SK-N-SH (cell line): ENCODE results near the gene ALDH3B1. TPM values are rescaled to one million over a fixed set of nuclear protein-coding genes. Genes with fewer than 3 reads are reported as not detected.

Experiments used
- CTCF ChIA-PET: fragments of 300-600, 350-600 bp; formaldehyde crosslinking; extraction: SDS; loops from one replicate; lab custom pipeline; 2021; lab: Yijun Ruan, JAX
- POLR2A ChIA-PET: fragments of 350-600 bp; sonication (Branson Sonifier 250); formaldehyde crosslinking; extraction: SDS; loops from one replicate; lab custom pipeline; 2020; ENCODE audit warnings: antibody characterized with exemption, inconsistent platforms; lab: Yijun Ruan, JAX
- DNase-seq: peaks from one replicate; pipeline ENCODE4 v3.0.0; 2012
- H2AFZ ChIP-seq: fragments of 200-600 bp; sonication (generic); 2 replicates; pipeline ENCODE4 v1.8.1; 2016; ENCODE audit warnings: antibody characterized with exemption, mild to moderate bottlenecking, low read depth
- H3F3A ChIP-seq: fragments of 200-600 bp; sonication (generic); replicated peaks from 2 replicates; pipeline ENCODE3; 2016; ENCODE audit warnings: antibody characterized with exemption, mild to moderate bottlenecking; ENCODE audit not compliant: insufficient read depth
- H3K27ac ChIP-seq, 2 experiments: fragments of 200-500 bp in 1 of 2; fragments of 200-600 bp in 1 of 2; sonication (Bioruptor generic) in 1 of 2; sonication (generic), shearing (Covaris generic) in 1 of 2; 2 replicates each; pipeline versions ENCODE4 v1.5.1 to v1.6.1; 2014 to 2016; ENCODE audit warnings: low read depth in 2 of 2, inconsistent platforms in 1 of 2, low read length in 1 of 2, mild to moderate bottlenecking in 1 of 2, mixed read lengths in 1 of 2
- H3K27me3 ChIP-seq: fragments of 200-600 bp; sonication (generic), shearing (Covaris generic); 2 replicates; pipeline ENCODE4 v1.6.1; 2016; ENCODE audit warnings: mixed run types; ENCODE audit not compliant: insufficient read depth
- H3K36me3 ChIP-seq, 2 experiments: fragments of 200-500 bp in 1 of 2; fragments of 200-600 bp in 1 of 2; sonication (Bioruptor generic) in 1 of 2; sonication (generic) in 1 of 2; replicated peaks in 1 of 2; 2 replicates each; pipeline versions ENCODE3 to v1.5.1; 2014 to 2016; ENCODE audit warnings: low read length in 1 of 2, mild to moderate bottlenecking in 1 of 2; ENCODE audit not compliant: insufficient read depth in 2 of 2, control insufficient read depth in 1 of 2
- H3K4me1 ChIP-seq, 2 experiments: fragments of 200-500 bp in 1 of 2; fragments of 200-600 bp in 1 of 2; sonication (Bioruptor generic) in 1 of 2; sonication (generic), shearing (Covaris generic) in 1 of 2; 2 replicates each; pipeline versions ENCODE4 v1.5.1 to v1.6.1; 2014 to 2016; ENCODE audit warnings: low read depth in 1 of 2, low read length in 1 of 2, mixed run types in 1 of 2; ENCODE audit not compliant: insufficient read depth in 2 of 2, control insufficient read depth in 1 of 2
- H3K4me2 ChIP-seq: fragments of 200-600 bp; sonication (generic), shearing (Covaris generic); 2 replicates; pipeline ENCODE4 v1.6.1; 2017; ENCODE audit warnings: mixed run types
- H3K4me3 ChIP-seq, 2 experiments: fragments of 200-500 bp in 1 of 2; fragments of 200-600 bp in 1 of 2; sonication (Bioruptor generic) in 1 of 2; sonication (generic), shearing (Covaris generic) in 1 of 2; 2 replicates each; pipeline versions ENCODE4 v1.5.1 to v1.8.1; 2014 to 2016; ENCODE audit warnings: low read depth in 2 of 2, inconsistent platforms in 1 of 2, low read length in 1 of 2, mild to moderate bottlenecking in 1 of 2, mixed read lengths in 1 of 2, moderate library complexity in 1 of 2
- H3K79me2 ChIP-seq: fragments of 200-600 bp; sonication (generic); 2 replicates; pipeline ENCODE4 v1.8.1; 2017; ENCODE audit warnings: mild to moderate bottlenecking; ENCODE audit not compliant: insufficient read depth
- H3K9ac ChIP-seq: fragments of 200-600 bp; sonication (generic); 2 replicates; pipeline ENCODE4 v1.6.1; 2017; ENCODE audit warnings: mixed run types
- H3K9me2 ChIP-seq: fragments of 200-600 bp; sonication (generic); 2 replicates; pipeline ENCODE4 v1.6.1; 2017; ENCODE audit warnings: mixed run types
- H3K9me3 ChIP-seq: fragments of 200-600 bp; sonication (generic); 2 replicates; pipeline ENCODE4 v1.6.1; 2017; ENCODE audit warnings: mixed run types, mild to moderate bottlenecking, moderate library complexity
- H4K20me1 ChIP-seq: fragments of 200-600 bp; sonication (generic); 2 replicates; pipeline ENCODE4 v1.6.1; 2017; ENCODE audit warnings: mild to moderate bottlenecking, mixed run types; ENCODE audit not compliant: insufficient read depth
- CHD2 ChIP-seq: fragments of 150-350 bp; IDR thresholded peaks from 2 replicates; pipeline ENCODE4 v1.6.1; 2018; ENCODE audit warnings: low read length; ENCODE audit not compliant: partially characterized antibody
- EZH2phosphoT487 ChIP-seq: fragments of 200-600 bp; sonication (generic); IDR thresholded peaks from 2 replicates; pipeline ENCODE4 v1.6.1; 2017; ENCODE audit warnings: low read depth, mixed run types, mild to moderate bottlenecking, antibody characterized with exemption, moderate library complexity, borderline replicate concordance
- FOSL2 ChIP-seq: IDR thresholded peaks from 2 replicates; pipeline ENCODE4 v1.4.0; 2012; ENCODE audit warnings: low read depth, mild to moderate bottlenecking, moderate library complexity, borderline replicate concordance
- FOXJ3 ChIP-seq: sonication (generic); formaldehyde crosslinking; IDR thresholded peaks from 2 replicates; pipeline ENCODE4 v1.5.1; 2020; ENCODE audit warnings: mild to moderate bottlenecking, missing genetic modification reagents
- GATA2 ChIP-seq: sonication (generic); formaldehyde crosslinking; IDR thresholded peaks from 2 replicates; pipeline ENCODE4 v1.5.0; 2020; ENCODE audit warnings: mild to moderate bottlenecking, missing genetic modification reagents
- JUND ChIP-seq: IDR thresholded peaks from 2 replicates; pipeline ENCODE4 v1.4.0; 2012
- MEF2A ChIP-seq: IDR thresholded peaks from 2 replicates; pipeline ENCODE4 v1.4.0; 2012; ENCODE audit warnings: low read depth, borderline replicate concordance
- RXRA ChIP-seq: IDR thresholded peaks from 2 replicates; pipeline ENCODE4 v1.4.0; 2012; ENCODE audit warnings: low read depth, mild to moderate bottlenecking, borderline replicate concordance
- SMC3 ChIP-seq: IDR thresholded peaks from 2 replicates; pipeline ENCODE4 v1.6.1; 2012; ENCODE audit warnings: low read depth, low read length, improper control_type of control experiment
- TAF1 ChIP-seq: IDR thresholded peaks from 2 replicates; pipeline ENCODE4 v1.6.1; 2012; ENCODE audit warnings: low read depth, mild to moderate bottlenecking, low read length, moderate library complexity, borderline replicate concordance
- TEAD4 ChIP-seq: IDR thresholded peaks from 2 replicates; pipeline ENCODE4 v1.4.0; 2012; ENCODE audit warnings: mild to moderate bottlenecking, borderline replicate concordance; ENCODE audit not compliant: insufficient read depth
- WGBS: methylation state at CpG from one replicate; pipeline ENCODE4 v1.1.6; 2017; ENCODE audit warnings: low lambda C conversion rate; 5-methylcytosine and 5-hydroxymethylcytosine counted together
- polyA plus RNA-seq, 3 experiments: library from polyadenylated mRNA; depleted of rRNA; stranded (reverse); fragments of >200 nt; gene quantifications; 2 replicates each; pipeline ENCODE4 v1.2.3, GENCODE V29; 2012
- TF ChIP-seq, protein P1 (sequence below): IDR thresholded peaks from 2 replicates; pipeline ENCODE4; 2012
- TF ChIP-seq, protein P2 (sequence below): IDR thresholded peaks from 2 replicates; pipeline ENCODE4 v1.4.0; 2012; ENCODE audit warnings: low read depth, borderline replicate concordance
- TF ChIP-seq, protein P3 (sequence below): IDR thresholded peaks from 2 replicates; pipeline ENCODE4 v1.4.0; 2012; ENCODE audit warnings: low read depth
- TF ChIP-seq, protein P4 (sequence below): IDR thresholded peaks from 2 replicates; pipeline ENCODE4 v1.6.1; 2012; ENCODE audit warnings: mild to moderate bottlenecking, low read depth, low read length, moderate library complexity
- TF ChIP-seq, protein P5 (sequence below): fragments of 150-350 bp; IDR thresholded peaks from 2 replicates; pipeline ENCODE4 v1.6.1; 2016; ENCODE audit warnings: mild to moderate bottlenecking, low read depth, low read length

ALDH3B1 gene
- polyA plus RNA-seq, 1 of the 3 experiments (the other 2 are of a cell fraction): 14.9 TPM

DNA sequence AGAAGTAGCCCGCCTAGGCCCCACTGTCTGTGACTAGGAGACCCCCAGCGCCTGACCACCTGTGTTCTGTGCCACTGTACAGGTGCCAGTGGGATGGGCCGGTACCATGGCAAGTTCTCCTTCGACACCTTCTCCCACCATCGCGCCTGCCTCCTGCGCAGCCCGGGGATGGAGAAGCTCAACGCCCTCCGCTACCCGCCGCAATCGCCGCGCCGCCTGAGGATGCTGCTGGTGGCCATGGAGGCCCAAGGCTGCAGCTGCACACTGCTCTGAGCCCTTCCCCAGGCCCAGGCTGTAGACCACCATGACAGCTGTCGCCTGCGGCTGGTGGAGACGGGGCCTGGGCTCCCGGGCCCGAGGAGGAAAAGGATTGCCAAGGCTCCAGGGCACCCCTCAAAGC, 17.5 kb downstream of the ALDH3B1 start:
- no peak for TF ChIP-seq EZH2phosphoT487
- TF ChIP-seq, protein P1, sequence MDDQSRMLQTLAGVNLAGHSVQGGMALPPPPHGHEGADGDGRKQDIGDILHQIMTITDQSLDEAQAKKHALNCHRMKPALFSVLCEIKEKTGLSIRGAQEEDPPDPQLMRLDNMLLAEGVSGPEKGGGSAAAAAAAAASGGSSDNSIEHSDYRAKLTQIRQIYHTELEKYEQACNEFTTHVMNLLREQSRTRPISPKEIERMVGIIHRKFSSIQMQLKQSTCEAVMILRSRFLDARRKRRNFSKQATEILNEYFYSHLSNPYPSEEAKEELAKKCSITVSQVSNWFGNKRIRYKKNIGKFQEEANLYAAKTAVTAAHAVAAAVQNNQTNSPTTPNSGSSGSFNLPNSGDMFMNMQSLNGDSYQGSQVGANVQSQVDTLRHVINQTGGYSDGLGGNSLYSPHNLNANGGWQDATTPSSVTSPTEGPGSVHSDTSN: no peak
- TF ChIP-seq MEF2A: no peak
- TF ChIP-seq, protein P2, sequence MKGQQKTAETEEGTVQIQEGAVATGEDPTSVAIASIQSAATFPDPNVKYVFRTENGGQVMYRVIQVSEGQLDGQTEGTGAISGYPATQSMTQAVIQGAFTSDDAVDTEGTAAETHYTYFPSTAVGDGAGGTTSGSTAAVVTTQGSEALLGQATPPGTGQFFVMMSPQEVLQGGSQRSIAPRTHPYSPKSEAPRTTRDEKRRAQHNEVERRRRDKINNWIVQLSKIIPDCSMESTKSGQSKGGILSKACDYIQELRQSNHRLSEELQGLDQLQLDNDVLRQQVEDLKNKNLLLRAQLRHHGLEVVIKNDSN: no peak
- no peak for TF ChIP-seq TEAD4
- TF ChIP-seq, protein P3, sequence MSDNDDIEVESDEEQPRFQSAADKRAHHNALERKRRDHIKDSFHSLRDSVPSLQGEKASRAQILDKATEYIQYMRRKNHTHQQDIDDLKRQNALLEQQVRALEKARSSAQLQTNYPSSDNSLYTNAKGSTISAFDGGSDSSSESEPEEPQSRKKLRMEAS: no peak
- no peak for TF ChIP-seq SMC3
- no peak for TF ChIP-seq RXRA
- TF ChIP-seq, protein P4, sequence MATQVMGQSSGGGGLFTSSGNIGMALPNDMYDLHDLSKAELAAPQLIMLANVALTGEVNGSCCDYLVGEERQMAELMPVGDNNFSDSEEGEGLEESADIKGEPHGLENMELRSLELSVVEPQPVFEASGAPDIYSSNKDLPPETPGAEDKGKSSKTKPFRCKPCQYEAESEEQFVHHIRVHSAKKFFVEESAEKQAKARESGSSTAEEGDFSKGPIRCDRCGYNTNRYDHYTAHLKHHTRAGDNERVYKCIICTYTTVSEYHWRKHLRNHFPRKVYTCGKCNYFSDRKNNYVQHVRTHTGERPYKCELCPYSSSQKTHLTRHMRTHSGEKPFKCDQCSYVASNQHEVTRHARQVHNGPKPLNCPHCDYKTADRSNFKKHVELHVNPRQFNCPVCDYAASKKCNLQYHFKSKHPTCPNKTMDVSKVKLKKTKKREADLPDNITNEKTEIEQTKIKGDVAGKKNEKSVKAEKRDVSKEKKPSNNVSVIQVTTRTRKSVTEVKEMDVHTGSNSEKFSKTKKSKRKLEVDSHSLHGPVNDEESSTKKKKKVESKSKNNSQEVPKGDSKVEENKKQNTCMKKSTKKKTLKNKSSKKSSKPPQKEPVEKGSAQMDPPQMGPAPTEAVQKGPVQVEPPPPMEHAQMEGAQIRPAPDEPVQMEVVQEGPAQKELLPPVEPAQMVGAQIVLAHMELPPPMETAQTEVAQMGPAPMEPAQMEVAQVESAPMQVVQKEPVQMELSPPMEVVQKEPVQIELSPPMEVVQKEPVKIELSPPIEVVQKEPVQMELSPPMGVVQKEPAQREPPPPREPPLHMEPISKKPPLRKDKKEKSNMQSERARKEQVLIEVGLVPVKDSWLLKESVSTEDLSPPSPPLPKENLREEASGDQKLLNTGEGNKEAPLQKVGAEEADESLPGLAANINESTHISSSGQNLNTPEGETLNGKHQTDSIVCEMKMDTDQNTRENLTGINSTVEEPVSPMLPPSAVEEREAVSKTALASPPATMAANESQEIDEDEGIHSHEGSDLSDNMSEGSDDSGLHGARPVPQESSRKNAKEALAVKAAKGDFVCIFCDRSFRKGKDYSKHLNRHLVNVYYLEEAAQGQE: no peak
- TF ChIP-seq, protein P5, sequence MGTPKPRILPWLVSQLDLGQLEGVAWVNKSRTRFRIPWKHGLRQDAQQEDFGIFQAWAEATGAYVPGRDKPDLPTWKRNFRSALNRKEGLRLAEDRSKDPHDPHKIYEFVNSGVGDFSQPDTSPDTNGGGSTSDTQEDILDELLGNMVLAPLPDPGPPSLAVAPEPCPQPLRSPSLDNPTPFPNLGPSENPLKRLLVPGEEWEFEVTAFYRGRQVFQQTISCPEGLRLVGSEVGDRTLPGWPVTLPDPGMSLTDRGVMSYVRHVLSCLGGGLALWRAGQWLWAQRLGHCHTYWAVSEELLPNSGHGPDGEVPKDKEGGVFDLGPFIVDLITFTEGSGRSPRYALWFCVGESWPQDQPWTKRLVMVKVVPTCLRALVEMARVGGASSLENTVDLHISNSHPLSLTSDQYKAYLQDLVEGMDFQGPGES: no peak
- TF ChIP-seq JUND: no peak
- TF ChIP-seq GATA2 (CRISPR knock-in tag): no peak
- TF ChIP-seq FOXJ3 (CRISPR knock-in tag): no peak
- no peak for TF ChIP-seq FOSL2
- no peak for TF ChIP-seq CHD2
- no peak for TF ChIP-seq TAF1
- Histone ChIP-seq H2AFZ (no peak overlapping the region), H3K4me1 (peaks cover 30 to 36% of the 10 kb centered on the region in 2 experiments; a peak in 3 of 4 replicates)

More for the DNA sequence above, 17.5 kb downstream of the ALDH3B1 start:
- H3K79me2 ChIP-seq: peaks cover 37% of the 10 kb centered on the region
- H3K36me3 ChIP-seq: peaks cover 0 to 2% of the 10 kb centered on the region in 2 experiments
- CTCF ChIA-PET: no interaction called here
- H3K27ac ChIP-seq: peak overlapping the region in 1 of 2 experiments; percentile 99; a peak in 2 of 4 replicates
- peaks cover 27% of the 10 kb centered on the region for H3F3A ChIP-seq
- WGBS: 75% methylated on average over 19 of the region's 21 CpGs
- no peak overlapping the region for H3K4me3 ChIP-seq
- H4K20me1 ChIP-seq: no peaks in the 10 kb centered on the region
- no peaks in the 10 kb centered on the region for H3K9me2 ChIP-seq
- DNase-seq: no peak
- POLR2A ChIA-PET: no interaction called here
- no peaks in the 10 kb centered on the region for H3K9me3 ChIP-seq
- H3K27me3 ChIP-seq: no peaks in the 10 kb centered on the region
- peak overlapping the region; percentile 62 for H3K9ac ChIP-seq
- peak overlapping the region; percentile 45 for H3K4me2 ChIP-seq
